ENCODE results near the gene OR2M5. TPM values are rescaled to one million over a fixed set of nuclear protein-coding genes. Genes with fewer than 3 reads are reported as not detected.

OR2M5 gene
- not detected in 2 replicates for total RNA-seq

GRCh38 chr1:248144513-248145198, at the start of gene OR2M5:
Gene OR2M5 (plus strand): TSS chr1:248145148. CDS start chr1:248145148, 0 bp downstream.

GRCh38 chr1:248174521-248174920, 29.6 kb downstream of the OR2M5 start, which contains the start of gene OR2M2:
Gene OR2M2 (plus strand): TSS chr1:248174821. CDS start chr1:248179986, 5,165 bp downstream.

Other genes with a start within 250 kb of the OR2M5 start
- gene OR2W3, start 249.6 kb upstream of the OR2M5 start, total RNA-seq = not detected in 2 replicates
- not detected in 2 replicates for gene OR2T8, start 224.9 kb upstream of the OR2M5 start, total RNA-seq
- gene OR2AJ1, start 220.3 kb upstream of the OR2M5 start, total RNA-seq = not detected in 2 replicates
- not detected in 2 replicates for gene OR2L8, start 196.3 kb upstream of the OR2M5 start, total RNA-seq
- not detected in 2 replicates for gene OR2AK2, start 179.9 kb upstream of the OR2M5 start, total RNA-seq
- not detected in 2 replicates for gene OR2L5, start 131.5 kb upstream of the OR2M5 start, total RNA-seq
- gene OR2L2, start 115.1 kb upstream of the OR2M5 start, total RNA-seq = under 0.01 TPM in 1 of 2 replicates, not detected in the other
- not detected in 2 replicates for gene OR2L3, start 98.3 kb upstream of the OR2M5 start, total RNA-seq
- not detected in 2 replicates for gene OR2L13, start 50.0 kb upstream of the OR2M5 start, total RNA-seq
- gene OR2M2, start 29.7 kb downstream of the OR2M5 start, total RNA-seq = not detected in 2 replicates
- gene OR2M3, start 52.1 kb downstream of the OR2M5 start, total RNA-seq = not detected in 2 replicates
- gene OR2M4, start 86.3 kb downstream of the OR2M5 start, total RNA-seq = not detected in 2 replicates
- not detected in 2 replicates for gene OR2T33, start 132.8 kb downstream of the OR2M5 start, total RNA-seq
- gene OR2T12, start 158.3 kb downstream of the OR2M5 start, total RNA-seq = not detected in 2 replicates
- not detected in 2 replicates for gene OR2M7, start 179.4 kb downstream of the OR2M5 start, total RNA-seq
- not detected in 2 replicates for gene OR14C36, start 203.6 kb downstream of the OR2M5 start, total RNA-seq
- not detected in 2 replicates for gene OR2T4, start 216.5 kb downstream of the OR2M5 start, total RNA-seq
- not detected in 2 replicates for gene OR2T6, start 230.6 kb downstream of the OR2M5 start, total RNA-seq